ENCODE data around the gene OBP2A. TPM values are rescaled to one million over a fixed set of nuclear protein-coding genes. Genes with fewer than 3 reads are reported as not detected.

OBP2A gene
- total and polyA plus RNA-seq, 9 donors, result not detected

DNA sequence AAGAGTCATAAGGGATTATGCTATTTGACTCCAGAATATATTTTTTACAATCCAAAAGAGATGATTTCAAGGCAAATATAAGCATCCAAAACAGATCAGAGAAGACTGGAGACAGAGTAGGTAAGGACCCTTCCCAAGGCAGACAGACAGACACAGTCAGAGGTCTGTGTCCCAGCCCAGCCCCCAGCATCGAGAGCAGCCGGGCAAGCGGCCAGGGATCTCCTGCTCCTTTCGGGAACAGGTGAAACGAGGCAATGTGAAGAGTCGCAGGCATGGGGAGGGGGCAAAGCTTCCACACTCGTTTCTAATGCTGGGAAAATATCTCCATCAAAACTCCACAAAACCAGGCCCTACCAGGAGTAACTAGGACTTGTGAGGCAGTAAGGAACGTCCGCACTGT, 21.4 kb downstream of the OBP2A start:
- no peaks in the 10 kb centered on the region for H3K36me3 ChIP-seq (ENCODE audit: control insufficient read depth, insufficient read depth, low read length)
- peaks cover 10% of the 10 kb centered on the region for H3K27me3 ChIP-seq (ENCODE audit: control insufficient read depth, insufficient read depth, low read length)
- H3K27ac ChIP-seq (ENCODE audit: low read length), result no peak overlapping the region
- 40% methylated on average over 1 of the region's 9 CpGs for WGBS (ENCODE audit: insufficient coverage)
- H3K4me3 ChIP-seq (ENCODE audit: low read length), result no peak overlapping the region
- no peak for DNase-seq
- peaks cover 6% of the 10 kb centered on the region for H3K9me3 ChIP-seq (replicated peaks; ENCODE audit: control insufficient read depth, low read depth, low read length)
- H3K4me1 ChIP-seq (ENCODE audit: control insufficient read depth, insufficient read depth, low read length), result no peaks in the 10 kb centered on the region

GRCh38 chr9:135568026-135568425, 22.1 kb downstream of the OBP2A start:
- H3K36me3 ChIP-seq (ENCODE audit: control insufficient read depth, insufficient read depth, low read length), result no peaks in the 10 kb centered on the region
- no peak overlapping the region for H3K27ac ChIP-seq (ENCODE audit: low read length)
- no peaks in the 10 kb centered on the region for H3K4me1 ChIP-seq (ENCODE audit: control insufficient read depth, insufficient read depth, low read length)
- H3K4me3 ChIP-seq (ENCODE audit: low read length), result no peak overlapping the region
- peaks cover 6% of the 10 kb centered on the region for H3K9me3 ChIP-seq (replicated peaks; ENCODE audit: control insufficient read depth, low read depth, low read length)
- DNase-seq, result no peak
- H3K27me3 ChIP-seq (ENCODE audit: control insufficient read depth, insufficient read depth, low read length), result peaks cover 10% of the 10 kb centered on the region
- WGBS (ENCODE audit: insufficient coverage), result no CpG with 5 or more reads among the region's 6 CpGs

DNA sequence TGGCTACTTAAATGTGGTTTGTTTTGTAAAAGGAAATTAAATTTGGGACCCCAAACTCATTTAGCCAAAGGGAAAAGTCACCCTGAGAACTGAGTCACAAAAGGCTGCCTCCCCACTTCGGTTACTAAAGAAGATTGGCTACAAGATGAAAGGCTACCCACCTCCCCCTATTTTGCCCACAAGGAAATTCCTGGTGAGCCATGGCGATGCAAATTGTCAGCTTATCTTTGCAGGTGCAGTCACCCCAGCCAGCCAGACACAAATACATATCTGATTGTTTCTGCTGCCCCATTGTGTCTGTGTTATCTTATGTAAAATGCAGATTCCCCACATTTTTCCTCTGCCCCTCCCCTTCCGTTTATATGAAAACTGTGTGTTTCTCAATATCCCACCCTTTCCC, 24.5 kb downstream of the OBP2A start:
- WGBS (ENCODE audit: insufficient coverage), result 71% methylated on average over 1 of the region's 3 CpGs
- Histone ChIP-seq H3K36me3 (ENCODE audit: control insufficient read depth, insufficient read depth, low read length) (no peaks in the 10 kb centered on the region), H3K4me1 (ENCODE audit: control insufficient read depth, insufficient read depth, low read length) (no peaks in the 10 kb centered on the region), H3K4me3 (ENCODE audit: low read length) (no peak overlapping the region), H3K27me3 (ENCODE audit: control insufficient read depth, insufficient read depth, low read length) (peaks cover 3% of the 10 kb centered on the region), H3K27ac (ENCODE audit: low read length) (no peak overlapping the region), H3K9me3 (replicated peaks; ENCODE audit: control insufficient read depth, low read depth, low read length) (peaks cover 6% of the 10 kb centered on the region)
- no peak for DNase-seq

GRCh38 chr9:135572233-135572632, 26.3 kb downstream of the OBP2A start:
- WGBS (ENCODE audit: insufficient coverage), result 71% methylated on average over 1 of the region's 2 CpGs
- no peak for DNase-seq
- no peak overlapping the region for H3K4me3 ChIP-seq (ENCODE audit: low read length)
- H3K9me3 ChIP-seq (replicated peaks; ENCODE audit: control insufficient read depth, low read depth, low read length), result peaks cover 6% of the 10 kb centered on the region
- peaks cover 2% of the 10 kb centered on the region for H3K27me3 ChIP-seq (ENCODE audit: control insufficient read depth, insufficient read depth, low read length)
- no peaks in the 10 kb centered on the region for H3K4me1 ChIP-seq (ENCODE audit: control insufficient read depth, insufficient read depth, low read length)
- H3K36me3 ChIP-seq (ENCODE audit: control insufficient read depth, insufficient read depth, low read length), result no peaks in the 10 kb centered on the region
- H3K27ac ChIP-seq (ENCODE audit: low read length), result no peak overlapping the region

DNA sequence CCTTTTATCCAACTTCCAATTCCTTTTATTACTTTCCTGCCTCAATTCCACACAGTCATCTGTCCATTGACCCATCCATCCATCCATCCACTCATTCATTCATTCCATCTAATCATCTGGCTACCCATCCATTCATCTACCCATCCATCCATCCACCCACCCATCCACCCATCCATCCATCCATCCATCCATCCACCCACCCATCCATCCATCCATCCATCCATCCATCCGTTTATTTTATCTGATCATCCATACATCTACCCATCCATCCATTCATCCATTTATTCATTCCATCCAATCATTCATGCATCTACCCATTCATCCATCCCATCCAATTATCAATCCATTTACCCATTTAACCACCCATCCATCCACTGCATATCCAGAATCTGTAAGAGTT, 27.2 kb downstream of the OBP2A start:
- no peak overlapping the region for H3K4me3 ChIP-seq (ENCODE audit: low read length)
- H3K27ac ChIP-seq (ENCODE audit: low read length), result no peak overlapping the region
- no peak for DNase-seq
- 90% methylated on average over 1 of the region's 1 CpG for WGBS (ENCODE audit: insufficient coverage)
- no peaks in the 10 kb centered on the region for H3K27me3 ChIP-seq (ENCODE audit: control insufficient read depth, insufficient read depth, low read length)
- H3K9me3 ChIP-seq (replicated peaks; ENCODE audit: control insufficient read depth, low read depth, low read length), result peaks cover 6% of the 10 kb centered on the region
- H3K36me3 ChIP-seq (ENCODE audit: control insufficient read depth, insufficient read depth, low read length), result no peaks in the 10 kb centered on the region
- no peaks in the 10 kb centered on the region for H3K4me1 ChIP-seq (ENCODE audit: control insufficient read depth, insufficient read depth, low read length)

DNA sequence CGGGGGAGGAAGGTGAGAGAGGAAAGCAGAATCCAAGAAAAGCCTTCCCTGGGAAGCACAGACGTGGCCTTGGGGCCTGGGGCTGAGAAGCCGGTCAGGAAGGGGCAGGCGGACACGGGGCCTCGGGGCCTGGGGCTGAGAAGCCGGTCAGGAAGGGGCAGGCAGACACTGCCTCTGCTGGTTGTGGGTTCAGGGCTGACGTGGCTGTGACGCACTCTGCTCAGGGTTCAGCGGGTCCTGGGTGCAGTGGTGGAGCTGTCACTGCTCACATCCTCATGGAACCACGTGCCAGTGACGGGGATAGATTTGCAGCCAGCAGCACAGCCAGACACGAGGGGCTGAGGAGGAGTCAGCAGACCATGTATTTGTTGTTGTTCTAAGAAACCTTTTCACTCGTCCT, 28.4 kb downstream of the OBP2A start:
- DNase-seq, result no peak
- no peak overlapping the region for H3K4me3 ChIP-seq (ENCODE audit: low read length)
- H3K36me3 ChIP-seq (ENCODE audit: control insufficient read depth, insufficient read depth, low read length), result no peaks in the 10 kb centered on the region
- no peaks in the 10 kb centered on the region for H3K4me1 ChIP-seq (ENCODE audit: control insufficient read depth, insufficient read depth, low read length)
- WGBS (ENCODE audit: insufficient coverage), result 73% methylated on average over 14 of the region's 14 CpGs
- H3K27me3 ChIP-seq (ENCODE audit: control insufficient read depth, insufficient read depth, low read length), result no peaks in the 10 kb centered on the region
- H3K9me3 ChIP-seq (replicated peaks; ENCODE audit: control insufficient read depth, low read depth, low read length), result peaks cover 2% of the 10 kb centered on the region
- no peak overlapping the region for H3K27ac ChIP-seq (ENCODE audit: low read length)

- 87% methylated on average over 14 of the region's 15 CpGs for WGBS (ENCODE audit: insufficient coverage)
- DNase-seq, result no peak
- Histone ChIP-seq H3K9me3 (replicated peaks; ENCODE audit: control insufficient read depth, low read depth, low read length) (no peaks in the 10 kb centered on the region), H3K4me1 (ENCODE audit: control insufficient read depth, insufficient read depth, low read length) (no peaks in the 10 kb centered on the region), H3K27ac (ENCODE audit: low read length) (no peak overlapping the region), H3K27me3 (ENCODE audit: control insufficient read depth, insufficient read depth, low read length) (no peaks in the 10 kb centered on the region), H3K36me3 (ENCODE audit: control insufficient read depth, insufficient read depth, low read length) (no peaks in the 10 kb centered on the region), H3K4me3 (ENCODE audit: low read length) (no peak overlapping the region)
Observed at GRCh38 chr9:135574943-135575342, 29.0 kb downstream of the OBP2A start.

DNA sequence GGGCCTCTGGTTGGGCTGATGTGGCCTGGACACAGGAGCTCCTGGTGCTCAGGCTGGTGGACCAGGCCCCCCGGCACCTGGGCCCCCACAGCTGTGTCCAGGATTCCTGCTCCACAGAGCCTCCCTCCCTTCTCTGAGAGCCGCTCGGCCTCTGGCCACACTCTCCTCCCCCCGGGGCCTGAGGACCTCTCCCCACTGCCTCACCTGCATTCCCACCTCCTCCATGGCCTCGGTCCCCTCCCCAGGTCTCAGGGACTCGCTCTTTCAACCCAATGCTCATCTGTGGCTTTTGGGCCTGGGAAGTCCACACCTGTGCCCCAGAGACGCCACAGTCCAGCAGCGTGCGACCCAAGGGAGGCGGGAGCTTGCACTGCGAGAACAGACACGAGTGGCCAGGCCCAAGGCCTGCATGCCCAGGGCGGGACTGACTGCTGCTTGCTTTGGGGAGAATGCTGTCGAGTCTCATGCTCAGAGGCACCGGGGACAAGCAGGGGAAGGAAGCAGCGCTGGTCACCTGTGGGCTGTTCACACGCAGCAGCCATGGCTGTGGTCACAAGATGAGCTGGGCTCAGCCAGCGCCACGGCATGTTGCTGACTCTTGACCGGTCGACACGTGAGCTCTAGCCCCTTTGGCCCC, 30.2 kb downstream of the OBP2A start:
- Histone ChIP-seq H3K4me1 (ENCODE audit: control insufficient read depth, insufficient read depth, low read length) (no peaks in the 10 kb centered on the region), H3K27me3 (ENCODE audit: control insufficient read depth, insufficient read depth, low read length) (no peaks in the 10 kb centered on the region), H3K27ac (ENCODE audit: low read length) (no peak overlapping the region), H3K36me3 (ENCODE audit: control insufficient read depth, insufficient read depth, low read length) (no peaks in the 10 kb centered on the region), H3K4me3 (ENCODE audit: low read length) (no peak overlapping the region), H3K9me3 (replicated peaks; ENCODE audit: control insufficient read depth, low read depth, low read length) (no peaks in the 10 kb centered on the region)
- no peak for DNase-seq
- WGBS (ENCODE audit: insufficient coverage), result 75% methylated on average over 22 of the region's 22 CpGs

- Histone ChIP-seq H3K36me3 (ENCODE audit: control insufficient read depth, insufficient read depth, low read length) (no peaks in the 10 kb centered on the region), H3K4me3 (ENCODE audit: low read length) (no peak overlapping the region), H3K27me3 (ENCODE audit: control insufficient read depth, insufficient read depth, low read length) (peaks cover 2% of the 10 kb centered on the region), H3K4me1 (ENCODE audit: control insufficient read depth, insufficient read depth, low read length) (no peaks in the 10 kb centered on the region), H3K9me3 (replicated peaks; ENCODE audit: control insufficient read depth, low read depth, low read length) (no peaks in the 10 kb centered on the region), H3K27ac (ENCODE audit: low read length) (no peak overlapping the region)
- DNase-seq, result no peak
- 76% methylated on average over 8 of the region's 10 CpGs for WGBS (ENCODE audit: insufficient coverage)
Observed at GRCh38 chr9:135577256-135577655, 31.3 kb downstream of the OBP2A start.

GRCh38 chr9:135579356-135579755, 33.4 kb downstream of the OBP2A start:
- Histone ChIP-seq H3K4me3 (ENCODE audit: low read length) (no peak overlapping the region), H3K9me3 (replicated peaks; ENCODE audit: control insufficient read depth, low read depth, low read length) (no peaks in the 10 kb centered on the region), H3K27me3 (ENCODE audit: control insufficient read depth, insufficient read depth, low read length) (peaks cover 2% of the 10 kb centered on the region), H3K27ac (ENCODE audit: low read length) (no peak overlapping the region), H3K4me1 (ENCODE audit: control insufficient read depth, insufficient read depth, low read length) (no peaks in the 10 kb centered on the region), H3K36me3 (ENCODE audit: control insufficient read depth, insufficient read depth, low read length) (no peaks in the 10 kb centered on the region)
- no peak for DNase-seq
- WGBS (ENCODE audit: insufficient coverage), result 32% methylated on average over 2 of the region's 2 CpGs

Measured in muscle of leg (tissue), 11 donors.